ENCODE data around the gene FAM204A.

Gene FAM204A

GRCh38 chr10:118341791-118342637 is at the start of gene FAM204A:
FAM204A (minus strand) TSS chr10:118342324; CDS start chr10:118336415, 5,909 bp downstream.
- DNase-seq, result peak; percentile 98

- no peak for DNase-seq
Measured at GRCh38 chr10:118383699-118384098, 41.6 kb upstream of the FAM204A start.

GRCh38 chr10:118383063-118383689 is 41.1 kb upstream of the FAM204A start:
- no peak for DNase-seq

- no peak for DNase-seq
Measured at GRCh38 chr10:118374404-118374803, 32.3 kb upstream of the FAM204A start.

GRCh38 chr10:118373786-118374185 is 31.7 kb upstream of the FAM204A start:
- DNase-seq, result no peak

GRCh38 chr10:118370499-118370898 is 28.4 kb upstream of the FAM204A start:
- DNase-seq, result no peak

- no peak for DNase-seq
Measured at GRCh38 chr10:118369641-118370205, 27.6 kb upstream of the FAM204A start.

- no peak for DNase-seq
Measured at GRCh38 chr10:118365702-118366101, 23.6 kb upstream of the FAM204A start.

- no peak for DNase-seq
Measured at GRCh38 chr10:118362103-118362502, 20.0 kb upstream of the FAM204A start.

- DNase-seq, result no peak
Measured at GRCh38 chr10:118358327-118358726, 16.2 kb upstream of the FAM204A start.

GRCh38 chr10:118357841-118358240 is 15.7 kb upstream of the FAM204A start:
- DNase-seq, result no peak

- no peak for DNase-seq
Measured at GRCh38 chr10:118356628-118357027, 14.5 kb upstream of the FAM204A start.

GRCh38 chr10:118355234-118355633 is 13.1 kb upstream of the FAM204A start:
- DNase-seq, result no peak

- DNase-seq, result no peak
Measured at GRCh38 chr10:118349235-118349634, 7.1 kb upstream of the FAM204A start.

- no peak for DNase-seq
Measured at GRCh38 chr10:118343549-118343948, 1.4 kb upstream of the FAM204A start.

- DNase-seq, result no peak
Measured at GRCh38 chr10:118343115-118343514, 991 bp upstream of the FAM204A start.

GRCh38 chr10:118342638-118343020 is 505 bp upstream of the FAM204A start:
- no peak for DNase-seq

- no peak for DNase-seq
Measured at GRCh38 chr10:118340486-118340885, 1.6 kb downstream of the FAM204A start.

GRCh38 chr10:118339111-118339510 is 3.0 kb downstream of the FAM204A start:
- no peak for DNase-seq

- no peak for DNase-seq
Measured at GRCh38 chr10:118337356-118337755, 4.8 kb downstream of the FAM204A start.

- DNase-seq, result no peak
Measured at GRCh38 chr10:118333871-118334270, 8.3 kb downstream of the FAM204A start.

- DNase-seq, result no peak
Measured at GRCh38 chr10:118332948-118333710, 9.0 kb downstream of the FAM204A start.

- no peak for DNase-seq
Measured at GRCh38 chr10:118332236-118332635, 9.9 kb downstream of the FAM204A start.
